Inflammatory macrophage (primary cell): ENCODE measurements around the gene FETUB.
"Not testable (repeated sequence)": the region's sequence is repeated elsewhere in the genome, so short reads cannot be mapped to it uniquely, and the experiment has no call there.

Experiments used
- DNase-seq, 2 donors: peaks; one replicate each; pipeline ENCODE4 v3.0.0-alpha.2; 2020 to 2022

Gene FETUB

DNA sequence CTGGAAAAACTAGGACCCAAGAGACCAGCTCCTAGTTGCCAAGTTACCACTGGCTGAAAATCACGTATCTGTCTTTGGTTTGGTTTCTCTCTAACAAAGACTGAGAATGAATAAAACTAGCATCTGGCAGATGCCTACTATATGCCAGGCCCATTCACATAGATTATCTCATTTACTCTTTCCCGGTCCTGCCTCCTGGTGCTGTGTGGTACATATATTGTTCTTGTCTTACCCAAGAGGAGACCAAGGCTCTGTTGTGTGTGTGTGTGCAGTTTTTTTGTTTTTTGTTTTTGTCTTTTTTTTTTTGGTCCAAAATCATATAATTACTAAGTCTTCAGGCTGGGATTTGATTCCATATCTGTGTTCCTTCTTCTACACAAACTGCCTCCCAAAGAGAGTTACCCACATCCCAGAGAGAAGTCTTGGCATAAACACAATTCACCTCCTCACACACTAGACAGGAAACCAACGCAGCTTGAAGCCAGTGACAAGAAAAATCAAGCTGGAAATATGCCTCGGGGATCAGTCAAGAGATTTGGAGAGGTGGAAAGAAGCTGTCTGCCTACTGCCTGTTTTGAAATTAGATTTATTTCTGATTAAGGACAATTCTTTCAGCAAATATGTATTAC is 26.4 kb upstream of the FETUB start:
- DNase-seq, result no peak

DNA sequence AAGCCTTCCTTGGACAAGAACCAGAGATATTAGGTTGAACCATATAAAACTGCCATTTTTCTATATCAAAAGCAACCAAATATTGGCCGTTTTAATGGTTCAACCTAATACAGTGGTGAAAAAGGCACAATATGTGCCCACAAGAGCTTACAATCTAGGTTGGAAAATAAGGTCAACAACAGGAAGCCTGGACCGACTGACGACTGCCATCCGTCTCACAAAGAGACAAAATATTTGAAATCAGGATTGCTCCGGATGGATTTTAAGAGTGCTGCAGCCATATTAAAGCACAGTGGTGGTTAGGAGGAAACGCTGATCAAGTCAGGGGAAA is 26.0 kb upstream of the FETUB start:
- DNase-seq, result no peak

DNA sequence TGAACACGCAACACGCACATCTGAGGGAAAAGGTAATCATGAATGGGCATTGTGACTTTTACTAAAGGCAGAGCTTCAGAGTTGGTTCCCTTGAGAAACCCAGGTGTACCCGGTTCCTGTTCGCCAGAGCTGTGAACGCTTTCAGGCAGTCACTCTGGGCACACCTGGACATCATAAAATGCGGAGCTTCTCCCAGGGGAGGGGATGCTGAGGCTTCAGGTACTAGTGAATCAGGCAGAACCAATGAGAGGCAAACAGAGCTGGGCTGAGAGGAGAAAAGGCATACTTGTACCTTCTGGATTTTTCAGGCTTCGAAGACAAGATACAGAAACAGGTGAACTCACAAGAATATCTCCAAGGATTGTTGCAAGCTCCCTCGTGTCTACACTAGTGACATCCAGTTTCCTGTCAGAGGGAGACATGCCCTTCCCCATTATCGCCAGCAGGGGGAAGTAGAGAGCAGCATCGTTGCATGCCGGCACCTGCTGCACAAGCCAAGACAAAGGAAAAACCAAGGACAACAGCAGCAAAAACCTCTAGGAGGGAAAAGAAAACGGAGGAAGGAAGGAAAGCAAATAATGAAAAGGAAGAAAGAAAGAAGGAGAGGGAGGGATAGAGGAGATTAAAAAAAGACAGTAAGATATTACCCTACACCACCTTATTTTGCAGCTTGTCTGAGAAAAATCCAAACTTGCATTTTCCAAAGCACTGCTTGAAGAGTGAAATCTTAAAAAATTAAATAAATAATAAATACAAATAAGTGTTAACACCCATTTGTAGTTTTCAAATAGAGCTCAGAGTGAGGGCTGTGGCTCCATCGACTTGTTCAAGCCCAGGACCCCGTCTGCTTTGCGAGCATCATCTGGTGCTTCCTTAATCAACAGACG is 25.4 kb upstream of the FETUB start:
- DNase-seq, result peak; percentile 78 to 79

GRCh38 chr3:186616299-186616617 is 23.9 kb upstream of the FETUB start:
- DNase-seq, result no peak

DNA sequence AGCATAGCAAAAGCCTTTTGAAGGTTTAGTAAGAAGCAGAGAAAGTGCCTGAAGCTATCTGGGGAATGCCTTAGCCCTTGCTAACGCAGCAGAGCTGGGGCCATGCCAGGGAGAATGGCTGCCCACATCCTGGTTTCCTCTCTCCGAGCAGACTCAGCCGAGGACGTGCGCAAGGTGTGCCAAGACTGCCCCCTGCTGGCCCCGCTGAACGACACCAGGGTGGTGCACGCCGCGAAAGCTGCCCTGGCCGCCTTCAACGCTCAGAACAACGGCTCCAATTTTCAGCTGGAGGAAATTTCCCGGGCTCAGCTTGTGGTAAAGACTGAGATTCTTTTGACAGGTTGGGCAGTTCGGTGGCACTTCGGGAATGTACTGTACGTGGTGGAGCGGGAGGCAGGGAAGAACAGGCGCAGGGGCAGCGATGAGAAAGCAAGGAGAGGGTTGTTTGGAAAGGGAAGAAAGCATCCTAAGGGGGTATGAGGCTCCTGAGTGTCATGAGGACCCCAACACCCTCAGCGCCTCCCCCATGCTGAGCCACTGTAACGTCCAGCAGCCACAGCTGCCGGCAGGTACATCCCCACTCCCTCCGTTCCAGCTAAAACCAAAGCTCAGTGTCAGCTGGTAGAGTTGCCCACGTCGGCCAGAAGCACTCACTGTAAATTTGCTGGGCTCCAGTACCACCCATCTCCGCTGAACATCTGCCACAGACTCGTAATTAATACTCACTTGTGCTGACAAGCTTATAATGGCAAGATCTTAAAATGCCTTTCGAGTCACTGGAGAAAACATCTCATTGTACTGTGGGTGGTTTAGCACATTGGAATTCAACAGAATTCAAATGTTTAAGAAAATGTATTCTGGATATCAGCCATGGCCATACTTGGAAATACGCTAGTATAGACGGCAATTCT is 22.9 kb upstream of the FETUB start:
- DNase-seq, result peak; percentile 72 to 86

DNA sequence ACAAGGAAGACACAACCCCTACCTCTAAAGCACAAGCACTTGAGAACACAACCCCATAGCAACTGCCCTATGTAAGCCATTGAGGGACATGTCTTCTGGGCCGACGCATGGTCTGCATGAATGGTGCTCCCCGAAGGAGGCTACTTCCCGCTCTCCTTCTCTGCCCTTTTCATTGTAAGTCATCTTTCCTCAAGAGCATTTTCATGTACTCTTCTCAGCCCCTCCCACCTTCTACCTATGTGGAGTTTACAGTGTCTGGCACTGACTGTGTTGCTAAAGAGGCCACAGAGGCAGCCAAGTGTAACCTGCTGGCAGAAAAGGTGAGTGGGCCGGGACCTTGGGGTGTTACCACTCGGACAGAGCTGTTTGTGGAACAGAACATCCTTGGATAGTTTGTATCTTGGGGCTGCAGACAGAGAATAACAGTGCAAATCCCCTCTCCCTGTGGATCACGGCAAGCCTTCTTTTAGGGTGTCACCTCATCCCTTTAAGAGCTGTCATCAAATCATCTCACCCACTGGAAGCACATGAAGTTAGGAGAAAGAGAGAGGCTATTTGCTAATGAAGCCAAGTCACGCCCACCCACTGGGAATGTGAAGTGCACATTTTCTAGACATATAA is 21.8 kb upstream of the FETUB start:
- DNase-seq, result no peak

DNA sequence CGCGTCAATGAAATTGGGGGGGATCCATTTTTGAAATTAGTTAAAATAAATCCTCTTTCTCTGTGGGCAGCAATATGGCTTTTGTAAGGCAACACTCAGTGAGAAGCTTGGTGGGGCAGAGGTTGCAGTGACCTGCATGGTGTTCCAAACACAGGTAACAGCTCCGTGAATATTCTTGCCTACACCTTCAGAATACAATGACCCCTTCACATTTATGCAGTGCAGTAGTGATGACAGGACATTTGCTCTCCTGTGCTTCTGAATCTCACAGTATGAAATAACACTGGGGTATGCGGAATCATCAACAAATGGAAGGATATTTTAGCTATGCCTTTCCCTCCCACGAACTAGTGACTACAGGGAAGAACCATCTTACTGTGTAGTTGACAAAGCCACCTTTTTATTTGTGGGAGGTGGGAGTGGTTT is 20.4 kb upstream of the FETUB start:
- no peak for DNase-seq

DNA sequence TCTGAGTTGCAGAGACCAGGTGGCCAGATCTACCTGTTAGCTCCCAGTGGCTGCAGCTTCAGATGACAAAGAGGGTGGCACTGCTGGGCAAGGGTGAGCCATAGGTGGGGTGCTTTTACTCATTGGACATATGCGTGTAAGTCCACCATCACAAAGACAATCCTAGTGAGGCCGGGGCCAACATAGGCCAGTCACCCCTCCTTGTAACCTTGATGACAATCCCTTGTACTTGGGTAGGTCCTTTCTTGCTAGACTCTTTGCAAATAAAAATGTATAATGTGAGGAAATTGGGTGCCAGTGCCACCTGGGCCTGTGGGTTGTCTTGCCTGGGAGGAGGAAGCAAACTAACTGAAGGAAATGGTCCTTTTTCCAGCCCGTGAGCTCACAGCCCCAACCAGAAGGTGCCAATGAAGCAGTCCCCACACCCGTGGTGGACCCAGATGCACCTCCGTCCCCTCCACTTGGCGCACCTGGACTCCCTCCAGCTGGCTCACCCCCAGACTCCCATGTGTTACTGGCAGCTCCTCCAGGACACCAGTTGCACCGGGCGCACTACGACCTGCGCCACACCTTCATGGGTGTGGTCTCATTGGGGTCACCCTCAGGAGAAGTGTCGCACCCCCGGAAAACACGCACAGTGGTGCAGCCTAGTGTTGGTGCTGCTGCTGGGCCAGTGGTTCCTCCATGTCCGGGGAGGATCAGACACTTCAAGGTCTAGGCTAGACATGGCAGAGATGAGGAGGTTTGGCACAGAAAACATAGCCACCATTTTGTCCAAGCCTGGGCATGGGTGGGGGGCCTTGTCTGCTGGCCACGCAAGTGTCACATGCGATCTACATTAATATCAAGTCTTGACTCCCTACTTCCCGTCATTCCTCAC is 19.7 kb upstream of the FETUB start:
- DNase-seq, result no peak

- no peak for DNase-seq
Observed at GRCh38 chr3:186621894-186622650, 18.1 kb upstream of the FETUB start.

DNA sequence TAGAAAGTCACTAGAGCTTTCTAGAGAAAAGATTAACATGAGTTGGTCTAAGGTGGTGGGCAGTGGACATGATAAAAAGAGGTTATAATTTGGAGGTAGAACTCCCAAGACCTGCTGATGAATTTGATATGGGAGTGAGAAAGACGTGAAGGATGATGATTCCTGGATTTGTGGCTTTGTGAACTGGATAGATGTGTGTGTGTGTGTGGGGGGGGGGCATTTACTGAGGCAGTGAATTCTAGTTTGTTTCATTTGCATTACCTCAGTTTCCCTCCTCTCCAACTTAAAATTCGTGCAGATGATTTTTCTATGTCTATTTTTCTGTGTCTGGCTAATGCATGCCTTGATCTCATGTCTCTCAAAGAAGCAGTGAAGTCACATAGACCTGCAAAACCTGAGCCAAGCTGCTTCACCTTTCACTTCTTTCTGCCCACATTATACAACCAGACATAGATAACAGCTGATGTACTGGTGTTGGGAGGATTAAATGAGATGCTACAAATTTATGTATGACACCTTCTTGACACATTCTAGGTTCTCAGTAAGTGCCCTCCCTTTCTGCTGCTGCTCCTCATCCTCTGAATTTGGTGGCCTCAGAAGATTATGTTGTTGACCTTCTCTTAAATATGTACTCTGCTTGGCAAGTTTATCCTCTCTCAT is 17.4 kb upstream of the FETUB start:
- no peak for DNase-seq

DNA sequence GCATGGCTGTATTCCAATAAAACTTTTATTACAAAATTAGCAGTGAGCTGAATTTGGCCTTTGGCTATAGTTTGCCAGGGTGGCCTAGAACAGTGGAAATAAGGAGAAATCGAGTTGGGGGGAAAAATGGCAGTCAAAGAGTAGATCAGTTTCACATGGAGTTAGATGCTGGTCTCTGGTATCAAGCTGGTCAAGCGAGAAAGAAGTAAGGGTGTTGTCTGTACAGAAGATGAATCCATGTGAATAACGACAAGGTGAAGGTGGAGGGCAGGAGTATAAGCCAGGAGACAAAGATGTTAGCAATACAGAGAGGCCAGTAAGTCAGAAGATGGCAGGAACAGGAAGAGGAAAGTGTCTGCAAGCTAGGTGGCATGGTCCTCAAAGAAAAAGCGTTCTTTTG is 15.6 kb upstream of the FETUB start:
- DNase-seq, result no peak

- no peak for DNase-seq
Observed at GRCh38 chr3:186625600-186626042, 14.6 kb upstream of the FETUB start.

DNA sequence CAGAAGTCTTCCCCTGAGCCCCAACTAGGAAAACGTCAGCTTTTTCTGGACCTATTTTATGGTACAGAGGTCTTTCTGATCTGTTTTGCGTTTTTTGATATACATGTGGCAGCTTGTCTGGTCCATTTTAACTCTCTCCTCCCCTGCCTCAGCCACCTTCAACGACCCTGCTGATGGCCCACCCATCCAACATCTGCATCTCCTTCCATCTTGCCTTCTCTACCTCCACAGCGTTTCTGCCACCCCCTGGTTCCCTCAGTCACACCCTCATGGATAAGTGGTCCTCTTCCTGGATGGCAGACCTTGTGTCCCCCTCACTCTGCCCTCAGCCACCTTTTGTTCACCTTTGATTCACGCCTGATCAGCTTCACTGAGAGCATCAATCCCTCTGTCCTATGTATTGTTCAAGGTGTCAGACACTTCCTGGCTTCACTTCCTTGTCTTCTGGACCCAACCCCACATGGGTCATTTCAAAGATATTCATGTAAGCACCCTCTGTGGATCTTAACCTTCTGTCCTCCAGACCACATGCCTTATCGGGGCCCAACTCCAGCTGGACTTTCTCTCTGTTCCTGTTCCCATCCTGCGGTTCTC is 13.8 kb upstream of the FETUB start:
- DNase-seq, result no peak

GRCh38 chr3:186627852-186628414 is 12.3 kb upstream of the FETUB start:
- no peak for DNase-seq

DNA sequence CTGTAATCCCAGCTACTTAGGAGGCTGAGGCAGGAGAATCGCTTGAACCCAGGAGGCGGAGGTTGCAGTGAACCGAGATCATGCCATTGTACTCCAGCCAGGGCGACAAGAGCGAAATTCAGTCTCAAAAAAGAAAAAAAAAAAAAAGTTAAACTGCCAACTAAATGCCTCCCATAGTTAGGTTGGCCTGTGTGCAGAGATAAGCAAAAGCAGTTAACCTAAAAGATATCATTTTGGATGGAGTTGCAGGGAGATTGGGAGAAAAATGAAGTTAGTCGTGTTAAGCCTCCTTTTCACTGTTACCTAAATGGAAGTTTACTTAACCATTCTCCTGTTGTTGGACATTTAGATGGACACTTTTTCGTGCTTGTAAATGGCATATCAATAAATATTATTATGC is 11.4 kb upstream of the FETUB start:
- no peak for DNase-seq

GRCh38 chr3:186630950-186631641 is 9.1 kb upstream of the FETUB start:
- DNase-seq, result no peak

- no peak for DNase-seq
Observed at GRCh38 chr3:186633481-186633880, 6.7 kb upstream of the FETUB start.

- DNase-seq, result not testable (repeated sequence)
Observed at GRCh38 chr3:186634207-186634606, 6.0 kb upstream of the FETUB start.

- no peak for DNase-seq
Observed at GRCh38 chr3:186635532-186635931, 4.7 kb upstream of the FETUB start.
